Measurements from ENCODE around the gene ANLN.

- TF ChIP-seq MAX (IDR thresholded peaks at IDR 0.05; ENCODE audit: insufficient read depth, insufficient read length) (no peak), JUN (IDR thresholded peaks at IDR 0.05; ENCODE audit: borderline replicate concordance, insufficient read depth, insufficient read length, low read depth) (no peak), POLR2A (IDR thresholded peaks at IDR 0.05; ENCODE audit: low read depth, low read length) (no peak)
- TF ChIP-seq, protein P1, sequence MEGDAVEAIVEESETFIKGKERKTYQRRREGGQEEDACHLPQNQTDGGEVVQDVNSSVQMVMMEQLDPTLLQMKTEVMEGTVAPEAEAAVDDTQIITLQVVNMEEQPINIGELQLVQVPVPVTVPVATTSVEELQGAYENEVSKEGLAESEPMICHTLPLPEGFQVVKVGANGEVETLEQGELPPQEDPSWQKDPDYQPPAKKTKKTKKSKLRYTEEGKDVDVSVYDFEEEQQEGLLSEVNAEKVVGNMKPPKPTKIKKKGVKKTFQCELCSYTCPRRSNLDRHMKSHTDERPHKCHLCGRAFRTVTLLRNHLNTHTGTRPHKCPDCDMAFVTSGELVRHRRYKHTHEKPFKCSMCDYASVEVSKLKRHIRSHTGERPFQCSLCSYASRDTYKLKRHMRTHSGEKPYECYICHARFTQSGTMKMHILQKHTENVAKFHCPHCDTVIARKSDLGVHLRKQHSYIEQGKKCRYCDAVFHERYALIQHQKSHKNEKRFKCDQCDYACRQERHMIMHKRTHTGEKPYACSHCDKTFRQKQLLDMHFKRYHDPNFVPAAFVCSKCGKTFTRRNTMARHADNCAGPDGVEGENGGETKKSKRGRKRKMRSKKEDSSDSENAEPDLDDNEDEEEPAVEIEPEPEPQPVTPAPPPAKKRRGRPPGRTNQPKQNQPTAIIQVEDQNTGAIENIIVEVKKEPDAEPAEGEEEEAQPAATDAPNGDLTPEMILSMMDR (IDR thresholded peaks at IDR 0.05; ENCODE audit: extremely low read depth in 1 of 2, insufficient read depth in 1 of 2, low read depth in 1 of 2, low read length in 2 of 2): no peak
These were observed 89.1 kb downstream of the ANLN start for GRCh38 chr7:36478745-36479144.

Data from endothelial cell of umbilical vein (primary cell).